ENCODE measurements around the gene UPF2.
A peak's percentile ranks its signal among the peaks of the same experiment; 100 is the strongest.
"Not testable (repeated sequence)": the region's sequence is repeated elsewhere in the genome, so short reads cannot be mapped to it uniquely, and the experiment has no call there.

Gene UPF2

GRCh38 chr10:12042797-12043651 lies at the start of gene UPF2:
UPF2 (minus strand) TSS chr10:12042809; CDS start chr10:12035423, 7,386 bp downstream.
- DNase-seq (ENCODE audit: low read depth) = peak; percentile 99

- no peak for DNase-seq (ENCODE audit: low read depth)
Observed at GRCh38 chr10:12091421-12091820, 48.8 kb upstream of the UPF2 start.

GRCh38 chr10:12088919-12089318 lies 46.3 kb upstream of the UPF2 start:
- DNase-seq (ENCODE audit: low read depth) = no peak

- no peak for DNase-seq (ENCODE audit: low read depth)
Observed at GRCh38 chr10:12081879-12082557, 39.4 kb upstream of the UPF2 start.

GRCh38 chr10:12081470-12081869 lies 38.9 kb upstream of the UPF2 start:
- DNase-seq (ENCODE audit: low read depth) = no peak

- DNase-seq (ENCODE audit: low read depth) = no peak
Observed at GRCh38 chr10:12077580-12078180, 35.1 kb upstream of the UPF2 start.

- DNase-seq (ENCODE audit: low read depth) = no peak
Observed at GRCh38 chr10:12073526-12073925, 30.9 kb upstream of the UPF2 start.

GRCh38 chr10:12071441-12071840 lies 28.8 kb upstream of the UPF2 start:
- DNase-seq (ENCODE audit: low read depth) = not testable (repeated sequence)

- DNase-seq (ENCODE audit: low read depth) = peak; percentile 99
Observed at GRCh38 chr10:12068449-12069269, 26.1 kb upstream of the UPF2 start, which contains the start of gene DHTKD1. DHTKD1 (plus strand) TSS chr10:12068954; CDS start chr10:12069034, 80 bp downstream.

- DNase-seq (ENCODE audit: low read depth) = no peak
Observed at GRCh38 chr10:12067336-12067735, 24.7 kb upstream of the UPF2 start.

GRCh38 chr10:12063483-12063818 lies 20.8 kb upstream of the UPF2 start:
- no peak for DNase-seq (ENCODE audit: low read depth)

GRCh38 chr10:12062754-12063482 lies 20.3 kb upstream of the UPF2 start:
- DNase-seq (ENCODE audit: low read depth) = no peak

- no peak for DNase-seq (ENCODE audit: low read depth)
Observed at GRCh38 chr10:12061124-12061523, 18.5 kb upstream of the UPF2 start.

- no peak for DNase-seq (ENCODE audit: low read depth)
Observed at GRCh38 chr10:12056748-12057147, 14.1 kb upstream of the UPF2 start.

- no peak for DNase-seq (ENCODE audit: low read depth)
Observed at GRCh38 chr10:12055732-12056131, 13.1 kb upstream of the UPF2 start.

GRCh38 chr10:12051241-12051640 lies 8.6 kb upstream of the UPF2 start:
- DNase-seq (ENCODE audit: low read depth) = no peak

- no peak for DNase-seq (ENCODE audit: low read depth)
Observed at GRCh38 chr10:12050528-12050927, 7.9 kb upstream of the UPF2 start.

GRCh38 chr10:12048547-12048946 lies 5.9 kb upstream of the UPF2 start:
- no peak for DNase-seq (ENCODE audit: low read depth)

- no peak for DNase-seq (ENCODE audit: low read depth)
Observed at GRCh38 chr10:12045596-12045995, 3.0 kb upstream of the UPF2 start.

GRCh38 chr10:12042409-12042796 lies 206 bp downstream of the UPF2 start:
- peak; percentile 35 for DNase-seq (ENCODE audit: low read depth)

GRCh38 chr10:12041766-12042408 lies 722 bp downstream of the UPF2 start:
- peak; percentile 14 for DNase-seq (ENCODE audit: low read depth)

All from activated T-cell treated with anti-CD3 and anti-CD28 coated beads for 24 hours (primary cell).